Renal cortex interstitium (tissue), 11 donors: ENCODE data around the gene NEK10. TPM values are rescaled to one million over a fixed set of nuclear protein-coding genes. Genes with fewer than 3 reads are reported as not detected.

Experiments
- DNase-seq, 11 donors: peaks; one replicate each; pipeline ENCODE4 v3.0.0-alpha.2; 2013; ENCODE audit warnings: low read depth in 9 of 11, low spot score in 4 of 11; ENCODE audit errors: extremely low read depth in 1 of 11
- polyA plus RNA-seq, 3 donors: library from polyadenylated mRNA; unstranded; fragments of 120-200 nt; gene quantifications; one replicate each; pipeline ENCODE4 v1.2.1, GENCODE V29; 2013; ENCODE audit not compliant: insufficient read length in 3 of 3

Gene NEK10
- polyA plus RNA-seq, 3 donors, result 1.6 to 2.2 (median 2.0) TPM

DNA sequence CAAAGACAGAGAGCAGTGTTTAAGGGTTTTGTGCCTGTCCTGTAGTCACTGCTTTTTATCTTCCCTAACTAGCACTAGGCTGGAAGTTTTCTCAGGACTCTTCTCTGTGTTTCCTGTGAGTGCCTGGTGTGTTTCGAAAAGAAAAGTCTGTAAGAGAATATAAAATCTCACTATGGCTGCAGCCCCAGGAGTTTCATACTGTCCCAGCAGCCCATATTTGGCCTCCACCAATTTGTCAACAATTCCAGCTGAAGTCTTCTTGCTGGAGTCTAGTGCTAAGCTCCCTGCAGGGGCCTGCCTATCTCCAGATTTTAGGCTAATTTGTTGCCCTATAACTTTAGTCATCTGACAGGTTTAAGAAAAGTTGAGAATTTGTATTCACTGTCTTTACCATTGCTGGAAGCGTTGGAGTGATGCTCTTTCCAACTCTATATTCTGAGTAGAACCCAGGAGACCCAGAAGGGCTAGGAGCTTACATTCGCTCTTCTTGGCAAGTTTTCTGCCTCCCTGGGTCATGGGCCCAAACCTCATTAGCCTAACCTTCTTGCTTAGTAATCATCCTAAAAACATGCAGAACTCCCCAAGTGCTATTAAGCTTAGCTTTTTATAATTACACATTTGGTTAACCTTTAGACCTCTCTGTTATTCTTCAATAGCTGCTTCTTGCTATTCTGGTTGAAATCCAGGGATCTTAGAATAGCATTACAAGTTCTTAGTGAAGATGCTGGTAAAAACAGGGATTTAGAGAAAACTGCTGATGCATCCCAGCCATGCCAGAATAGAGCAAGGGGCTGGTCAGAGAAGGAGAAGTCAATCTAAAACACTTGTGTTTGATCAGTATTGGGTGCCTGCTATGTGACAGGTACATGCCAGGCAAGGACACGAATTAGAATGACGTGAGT, 283.1 kb downstream of the NEK10 start:
- DNase-seq, result no peak

DNA sequence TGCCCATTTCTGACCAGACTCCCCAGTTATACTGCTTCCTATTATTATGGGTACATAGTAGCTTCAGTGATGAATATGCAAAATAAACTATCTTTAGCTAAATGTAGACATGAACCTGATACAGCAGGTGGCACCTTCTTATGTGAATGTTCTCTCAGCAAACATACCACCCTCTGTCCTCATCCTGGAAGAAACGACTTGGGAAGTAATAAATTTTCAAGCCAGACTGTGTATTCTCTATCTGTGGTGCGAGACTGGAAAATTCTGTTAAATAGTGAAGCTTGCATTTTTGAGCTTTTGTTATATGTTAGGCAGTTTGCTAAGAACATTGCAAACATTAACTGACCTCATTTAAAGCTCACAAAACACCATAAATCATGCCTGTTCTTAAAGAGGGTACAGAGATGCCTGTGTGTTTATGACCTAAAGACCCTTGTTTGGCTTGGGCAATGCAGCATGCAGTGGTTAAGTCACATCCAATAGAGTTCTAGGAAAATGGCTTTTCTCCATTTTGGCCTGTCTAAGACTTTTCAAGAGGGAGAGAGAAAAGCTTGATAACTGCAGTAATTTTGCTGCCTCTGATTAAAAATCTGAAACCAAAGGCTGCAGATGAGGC, 287.1 kb downstream of the NEK10 start:
- DNase-seq, result no peak

DNA sequence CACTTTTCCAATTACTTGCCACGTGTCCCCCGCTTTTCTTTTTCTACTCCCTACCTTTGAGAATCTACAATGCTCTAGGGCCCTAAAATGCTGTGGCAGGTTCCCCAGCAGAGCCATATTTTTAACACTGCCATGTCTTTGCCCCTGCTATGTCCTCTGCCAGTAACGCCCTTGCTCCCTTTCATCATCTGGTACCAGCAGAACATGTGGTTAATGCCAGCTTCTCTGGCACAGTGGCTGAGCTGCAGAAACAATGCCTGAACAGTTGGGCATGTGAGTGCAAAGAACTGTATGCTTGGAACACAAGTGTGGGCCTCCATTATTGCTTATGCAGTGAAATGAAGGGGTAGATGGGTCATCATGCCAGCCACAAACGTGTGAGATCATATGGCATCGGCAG, 287.6 kb downstream of the NEK10 start:
- no peak for DNase-seq

DNA sequence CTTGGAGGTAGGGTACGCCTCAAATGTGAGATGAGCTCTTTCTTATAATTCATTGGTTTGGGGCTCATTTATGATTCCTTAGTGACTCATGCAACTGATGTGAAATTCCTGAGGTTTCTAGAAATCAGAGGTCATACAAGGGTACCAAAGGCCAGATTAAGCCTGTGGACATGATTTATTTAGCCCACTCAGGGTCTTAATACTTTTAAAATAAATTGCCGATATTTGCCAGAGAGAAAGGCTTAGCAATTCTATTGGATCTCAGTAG, 289.0 kb downstream of the NEK10 start:
- DNase-seq, result no peak

DNA sequence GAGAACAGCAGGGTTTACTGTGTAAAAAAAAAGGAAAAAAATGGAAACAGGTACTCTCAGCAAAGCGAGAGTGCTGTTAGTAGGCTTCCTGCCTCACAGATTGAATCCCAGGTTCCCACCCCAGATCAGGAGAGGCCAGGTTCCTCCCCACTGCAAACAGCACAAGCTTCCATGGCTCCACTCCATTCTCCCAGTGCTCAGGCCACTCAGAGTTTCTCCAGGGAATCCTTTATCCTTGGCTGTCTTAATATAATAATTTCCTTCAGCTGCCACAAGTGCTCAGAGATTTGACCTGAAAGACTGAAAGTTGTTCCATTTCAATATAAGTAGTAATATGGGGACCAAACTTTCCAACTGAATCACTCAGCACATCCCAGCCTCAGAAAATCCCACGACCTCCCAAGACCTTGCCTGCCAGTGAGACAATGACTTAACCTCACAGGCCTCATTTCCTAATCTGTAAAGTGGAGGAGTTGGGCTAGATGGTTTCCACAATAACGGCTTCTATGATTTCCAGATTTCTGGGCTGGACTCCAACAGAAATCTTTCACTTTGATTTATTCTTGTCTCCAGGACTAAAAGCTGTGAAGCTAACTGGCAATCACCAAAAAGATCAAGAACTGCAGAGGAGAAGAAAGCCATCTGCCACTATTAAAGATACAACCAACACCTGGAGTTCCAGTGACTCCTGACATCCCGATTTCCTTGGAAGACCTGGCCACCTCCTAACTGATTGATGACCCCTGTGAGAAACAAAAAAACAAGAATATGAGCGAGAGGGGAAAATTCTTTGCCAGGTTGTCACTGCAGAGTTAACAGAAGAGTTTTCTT, 289.5 kb downstream of the NEK10 start:
- no peak for DNase-seq

DNA sequence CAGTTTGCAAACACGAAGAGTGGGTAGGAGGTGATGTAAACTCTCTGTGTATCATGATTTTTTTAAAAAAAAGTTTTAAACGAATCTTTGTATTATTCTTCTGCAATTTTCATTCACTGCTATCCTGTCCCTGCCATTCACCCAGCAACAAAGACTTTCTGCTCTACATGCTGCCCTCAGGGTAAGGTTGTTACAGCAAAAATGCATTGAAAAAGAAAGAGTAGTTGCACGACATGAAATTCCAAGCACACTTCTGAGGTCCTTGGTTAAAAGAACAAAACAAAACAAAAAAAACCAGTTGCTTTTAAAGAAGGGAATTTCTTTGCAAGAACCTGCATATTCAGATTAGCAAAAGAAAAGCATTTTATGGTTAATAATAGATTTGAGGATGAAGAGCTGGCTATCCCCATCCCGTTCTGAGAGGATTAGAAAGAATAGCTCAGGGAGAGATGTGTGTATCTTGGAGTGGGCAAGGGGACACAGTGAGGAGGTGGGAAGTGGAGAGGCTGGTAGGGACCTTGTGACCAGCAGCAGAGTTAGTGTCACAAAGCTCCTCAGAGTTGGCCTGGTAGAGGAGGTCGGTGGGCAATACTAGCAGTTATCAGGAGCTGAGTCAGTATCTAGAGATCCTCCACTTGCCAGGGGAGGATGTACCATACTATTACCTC, 290.8 kb downstream of the NEK10 start:
- no peak for DNase-seq

DNA sequence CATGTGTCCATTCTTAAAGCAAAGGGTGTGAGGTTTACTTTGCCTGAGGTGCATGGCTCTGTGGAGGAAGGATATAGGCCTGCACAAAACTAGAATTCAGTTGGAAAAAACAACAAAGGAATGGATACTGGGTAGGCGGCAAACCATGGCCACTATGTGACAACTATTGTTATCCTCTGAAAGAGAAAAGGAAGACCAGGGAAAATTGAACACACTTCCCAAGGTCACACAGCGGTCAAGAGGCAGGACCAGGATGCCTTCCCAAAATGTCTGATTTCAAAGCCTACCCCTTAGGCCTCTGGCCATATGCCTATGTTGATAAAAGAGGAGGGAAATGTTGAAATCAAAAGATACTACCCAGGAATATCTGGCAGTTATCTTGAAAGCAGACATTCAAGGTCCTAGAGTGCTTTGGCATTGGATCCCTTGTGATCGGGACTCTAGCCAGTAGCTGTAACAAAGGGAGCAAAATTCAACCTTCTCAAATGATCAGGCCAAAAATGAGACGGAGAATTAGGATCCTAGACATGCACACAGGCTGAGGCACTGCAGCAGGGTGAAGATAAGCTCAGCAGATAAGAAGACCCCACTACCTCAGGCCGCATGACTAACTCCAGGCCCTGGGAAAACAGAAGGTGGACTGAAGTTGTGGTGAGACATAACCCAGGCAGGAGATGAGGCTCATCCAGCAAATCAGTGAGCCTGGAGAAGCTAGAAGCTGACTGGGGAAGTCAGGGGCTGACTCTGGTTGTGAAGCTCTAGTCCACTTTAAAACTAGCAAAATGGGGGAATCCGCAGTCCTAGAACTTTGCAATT, 292.2 kb downstream of the NEK10 start:
- DNase-seq, result no peak

DNA sequence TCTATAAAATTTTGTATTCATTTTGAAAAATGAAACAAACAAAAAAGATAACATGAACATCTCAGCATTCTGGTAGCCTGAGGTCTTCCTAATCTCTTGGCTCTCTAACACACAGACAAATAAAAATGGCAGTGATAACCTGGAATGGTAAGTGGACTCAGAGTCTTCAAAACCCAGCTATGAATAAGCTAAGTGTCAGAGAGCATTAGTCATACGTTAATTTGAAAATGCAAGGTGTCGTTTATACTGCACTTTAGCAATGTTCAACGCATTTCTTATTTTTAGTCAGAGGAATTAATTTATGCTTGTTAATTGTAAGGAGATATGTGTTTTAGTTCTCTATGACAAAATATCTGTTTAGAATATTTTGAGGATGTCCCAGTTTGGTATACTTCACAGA, 294.3 kb downstream of the NEK10 start:
- no peak for DNase-seq

DNA sequence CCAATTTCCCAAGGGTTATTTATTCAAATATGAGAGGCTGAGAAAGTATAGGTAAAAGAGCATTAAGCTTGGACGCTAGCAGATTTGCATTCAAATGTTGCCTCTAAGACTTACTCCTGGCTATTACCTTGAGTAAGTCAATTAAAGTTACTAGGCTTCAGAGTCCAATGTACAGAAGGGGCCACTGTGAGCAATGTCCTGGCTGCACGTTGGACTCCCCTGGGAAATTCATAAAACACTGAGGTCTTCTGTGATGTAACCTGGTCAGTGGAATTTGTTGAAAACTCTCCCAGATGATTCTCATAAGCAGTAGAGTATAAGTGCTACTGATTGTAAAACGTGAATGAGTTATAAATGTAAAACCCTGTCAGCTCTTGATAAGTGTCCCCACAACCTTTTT, 295.3 kb downstream of the NEK10 start:
- DNase-seq, result no peak

DNA sequence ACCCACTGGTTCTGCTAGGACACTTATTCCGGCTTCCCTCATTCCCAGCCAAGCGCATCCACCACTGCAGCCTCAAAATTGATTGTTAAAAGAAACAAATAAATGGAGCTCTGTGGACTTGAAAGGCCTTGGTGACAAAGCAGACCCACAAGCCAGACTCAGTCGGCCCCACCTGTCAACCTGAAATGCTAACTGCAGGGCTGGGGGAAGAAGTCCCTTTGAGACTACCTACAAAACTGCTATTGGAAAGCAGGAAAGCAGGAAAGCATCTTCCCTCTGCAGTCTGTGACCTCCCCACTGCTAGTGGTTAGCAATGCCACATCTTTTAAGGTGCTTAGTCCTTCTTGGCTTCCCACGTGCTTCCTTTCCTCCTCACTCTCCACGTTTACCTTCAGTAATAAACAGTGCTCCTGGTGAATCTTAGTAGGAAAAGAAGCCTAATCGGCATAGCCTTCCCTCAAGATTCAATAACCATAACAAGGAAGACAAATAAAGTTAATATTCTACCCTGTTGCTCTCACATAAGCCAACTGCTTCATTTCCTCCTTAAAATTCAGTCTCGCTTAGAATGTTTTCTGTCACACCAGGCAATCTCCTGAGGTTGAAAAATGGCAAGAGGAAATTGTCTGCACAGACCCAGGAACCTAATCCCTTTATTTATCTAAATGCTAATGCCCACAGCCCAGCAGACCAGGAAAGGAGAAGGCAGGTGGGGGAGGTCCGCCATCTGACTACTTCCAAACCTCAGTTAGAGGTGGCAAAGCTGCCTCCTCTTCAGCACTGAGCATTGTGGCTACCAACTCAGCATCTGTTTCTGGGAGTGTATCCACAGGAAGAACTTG, 296.2 kb downstream of the NEK10 start:
- peak in 4 of 11 donors; percentile 20 to 51 (median 40) for DNase-seq

DNA sequence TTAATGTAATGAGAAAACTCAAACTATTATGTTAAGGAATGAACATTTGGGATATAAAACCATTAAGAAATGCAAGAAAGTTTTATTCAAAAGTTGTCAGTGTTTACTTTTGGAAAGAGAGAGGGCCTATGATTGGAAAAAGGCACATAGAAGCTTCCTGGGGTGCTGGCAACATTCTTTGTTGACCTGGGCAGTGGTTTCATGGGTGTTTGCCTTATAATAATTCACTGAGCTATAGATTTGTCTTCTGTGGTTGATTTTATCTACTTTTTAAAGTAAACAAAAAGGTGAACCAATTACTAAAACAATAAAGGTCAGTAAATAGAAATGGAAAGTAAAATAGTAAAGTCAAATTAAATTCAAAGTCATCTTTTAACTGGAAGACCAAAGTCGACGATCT, 308.8 kb downstream of the NEK10 start:
- no peak for DNase-seq

Other genes with a start within 250 kb of the NEK10 start
- 10 to 100 TPM; 22.6 to 32.1 (median 26.9) TPM for gene SLC4A7, start 115.0 kb upstream of the NEK10 start, polyA plus RNA-seq